Endodermal cell (in vitro differentiated cells): ENCODE data around the gene UPK2. TPM values are rescaled to one million over a fixed set of nuclear protein-coding genes. Genes with fewer than 3 reads are reported as not detected.

Experiments used
- DNase-seq: peaks from one replicate; pipeline ENCODE4 v3.0.0-alpha.2; 2017
- H3K27ac ChIP-seq: 2 replicates; pipeline ENCODE4 v1.5.1; 2013; ENCODE audit warnings: mild to moderate bottlenecking, low read depth, low read length, moderate library complexity
- H3K27me3 ChIP-seq: 2 replicates; pipeline ENCODE4 v1.6.1; 2013; ENCODE audit warnings: mild to moderate bottlenecking, low read length, moderate library complexity; ENCODE audit not compliant: insufficient read depth, control insufficient read depth, poor library complexity, severe bottlenecking
- H3K36me3 ChIP-seq: 2 replicates; pipeline ENCODE4 v1.7.0; 2013; ENCODE audit warnings: mild to moderate bottlenecking, low read length, moderate library complexity; ENCODE audit not compliant: control insufficient read depth, insufficient read depth
- H3K4me1 ChIP-seq: one replicate; pipeline ENCODE4 v1.7.0; 2013; ENCODE audit warnings: low read length; ENCODE audit not compliant: control insufficient read depth, insufficient read depth
- H3K4me3 ChIP-seq: 2 replicates; pipeline ENCODE4 v1.5.1; 2013; ENCODE audit warnings: mild to moderate bottlenecking, low read length, moderate library complexity
- H3K9ac ChIP-seq: 2 replicates; pipeline ENCODE4 v1.6.1; 2013; ENCODE audit warnings: mild to moderate bottlenecking, low read length, moderate library complexity; ENCODE audit not compliant: poor library complexity, severe bottlenecking; ENCODE audit errors: extremely low read depth
- H3K9me3 ChIP-seq: 2 replicates; pipeline ENCODE4 v1.6.1; 2013; ENCODE audit warnings: mild to moderate bottlenecking, low read length, moderate library complexity; ENCODE audit not compliant: control insufficient read depth
- H3K27ac Mint-ChIP-seq: 2 replicates; pipeline ENCODE4 v1.8.0; 2020; ENCODE audit warnings: mixed read lengths
- H3K27me3 Mint-ChIP-seq: 2 replicates; pipeline ENCODE4 v1.8.0; 2021; ENCODE audit warnings: mild to moderate bottlenecking, mixed read lengths; ENCODE audit not compliant: insufficient read depth
- H3K36me3 Mint-ChIP-seq: 2 replicates; pipeline ENCODE4 v1.8.0; 2020; ENCODE audit warnings: low read depth, mixed read lengths
- H3K4me1 Mint-ChIP-seq: 2 replicates; pipeline ENCODE4 v1.8.0; 2020; ENCODE audit warnings: mixed read lengths
- H3K4me3 Mint-ChIP-seq: 2 replicates; pipeline ENCODE4 v1.8.0; 2020; ENCODE audit warnings: mild to moderate bottlenecking, moderate library complexity, mixed read lengths
- H3K9me3 Mint-ChIP-seq: 2 replicates; pipeline ENCODE4 v1.8.0; 2020; ENCODE audit warnings: mild to moderate bottlenecking, mixed read lengths
- CTCF ChIP-seq: fragments of 200-600 bp; sonication (generic); conservative IDR thresholded peaks from 2 replicates; pipeline ENCODE4 v1.5.0; 2021; ENCODE audit warnings: antibody characterized with exemption, mild to moderate bottlenecking
- WGBS, 2 experiments: methylation state at CpG; one replicate each; pipeline versions ENCODE4 v1.1.5 to v1.1.7; 2013; ENCODE audit warnings: missing lambda C conversion rate in 2 of 2, mixed read lengths in 1 of 2; ENCODE audit not compliant: insufficient coverage in 1 of 2, insufficient read length in 1 of 2; 5-methylcytosine and 5-hydroxymethylcytosine counted together
- total RNA-seq, 2 donors: library from RNA; stranded (reverse); fragmentation: NEBNext Ultra II Directional in 1 of 2; extraction: Animal tissue kit (Norgen Biotek cat#: 25700) in 1 of 2; gene quantifications; 2 replicates in 1 of 2; 3 replicates in 1 of 2; pipeline ENCODE4 v1.2.1, GENCODE V29; 2021

The UPK2 gene
- total RNA-seq, 2 donors from 2014 or later, result 0.38 TPM; not detected in 1

DNA sequence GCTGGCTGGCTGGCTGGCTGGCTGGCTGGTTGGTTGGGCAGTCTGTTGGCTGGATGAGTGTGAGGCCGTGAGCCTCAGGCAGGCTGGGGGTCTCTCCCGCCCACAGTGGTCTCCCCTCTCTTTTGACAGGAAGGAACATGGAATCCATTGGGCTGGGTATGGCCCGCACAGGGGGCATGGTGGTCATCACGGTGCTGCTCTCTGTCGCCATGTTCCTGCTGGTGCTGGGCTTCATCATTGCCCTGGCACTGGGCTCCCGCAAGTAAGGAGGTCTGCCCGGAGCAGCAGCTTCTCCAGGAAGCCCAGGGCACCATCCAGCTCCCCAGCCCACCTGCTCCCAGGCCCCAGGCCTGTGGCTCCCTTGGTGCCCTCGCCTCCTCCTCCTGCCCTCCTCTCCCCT is 1.9 kb downstream of the UPK2 start:
- Mint-ChIP-seq H3K27ac (no peak overlapping the region), H3K9me3 (no peaks in the 10 kb centered on the region), H3K36me3 (no peaks in the 10 kb centered on the region), H3K27me3 (peaks cover 55% of the 10 kb centered on the region), H3K4me3 (no peak overlapping the region), H3K4me1 (peaks cover 3% of the 10 kb centered on the region)
- WGBS, 2 experiments, result 90 to 94% methylated on average over 3 to 8 of the region's 8 CpGs
- Histone ChIP-seq H3K27ac (no peak overlapping the region), H3K36me3 (no peaks in the 10 kb centered on the region), H3K4me3 (no peak overlapping the region), H3K9me3 (no peaks in the 10 kb centered on the region), H3K4me1 (no peaks in the 10 kb centered on the region), H3K9ac (no peak overlapping the region), H3K27me3 (peaks cover 17% of the 10 kb centered on the region)
- DNase-seq, result no peak
- TF ChIP-seq CTCF, result no peak

DNA sequence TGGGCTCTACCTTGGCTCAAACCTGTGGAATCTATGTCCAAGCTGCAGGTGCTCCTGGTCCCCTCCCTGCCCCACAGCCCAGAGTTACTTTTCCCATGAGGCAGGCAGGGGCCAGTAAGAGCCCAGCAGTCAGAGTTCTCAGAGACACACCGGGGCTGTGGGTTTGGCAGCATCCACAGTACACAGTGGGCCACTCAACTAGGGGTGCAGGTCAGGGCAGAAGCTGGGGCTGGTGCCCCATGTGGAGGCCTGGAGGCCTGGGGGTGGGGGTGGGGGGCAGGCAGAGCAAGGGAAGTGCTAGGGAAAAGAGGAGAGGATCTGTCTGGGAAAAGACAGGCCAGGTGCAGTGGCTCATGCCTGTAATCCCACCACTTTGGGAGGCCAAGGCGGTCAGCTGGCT is 2.5 kb downstream of the UPK2 start:
- no peak overlapping the region for H3K27ac ChIP-seq
- H3K36me3 Mint-ChIP-seq, result no peaks in the 10 kb centered on the region
- H3K9me3 ChIP-seq, result no peaks in the 10 kb centered on the region
- H3K27me3 Mint-ChIP-seq, result peaks cover 52% of the 10 kb centered on the region
- no peak for DNase-seq
- no peak overlapping the region for H3K9ac ChIP-seq
- H3K4me3 Mint-ChIP-seq, result no peak overlapping the region
- 89 to 100% methylated on average over 2 of the region's 2 CpGs for WGBS, 2 experiments
- H3K4me1 ChIP-seq, result no peaks in the 10 kb centered on the region
- H3K4me1 Mint-ChIP-seq, result peaks cover 3% of the 10 kb centered on the region
- no peaks in the 10 kb centered on the region for H3K36me3 ChIP-seq
- no peaks in the 10 kb centered on the region for H3K9me3 Mint-ChIP-seq
- no peak overlapping the region for H3K27ac Mint-ChIP-seq
- no peak for TF ChIP-seq CTCF
- H3K27me3 ChIP-seq, result peaks cover 13% of the 10 kb centered on the region
- H3K4me3 ChIP-seq, result no peak overlapping the region

GRCh38 chr11:118961189-118961588 is 5.1 kb downstream of the UPK2 start:
- no peak for DNase-seq
- Histone ChIP-seq H3K27me3 (peaks cover 6% of the 10 kb centered on the region), H3K9me3 (no peaks in the 10 kb centered on the region), H3K4me1 (no peaks in the 10 kb centered on the region), H3K27ac (no peak overlapping the region), H3K36me3 (no peaks in the 10 kb centered on the region), H3K4me3 (no peak overlapping the region), H3K9ac (no peak overlapping the region)
- Mint-ChIP-seq H3K36me3 (no peaks in the 10 kb centered on the region), H3K27ac (no peak overlapping the region), H3K9me3 (no peaks in the 10 kb centered on the region), H3K4me3 (no peak overlapping the region), H3K27me3 (peaks cover 30% of the 10 kb centered on the region), H3K4me1 (no peaks in the 10 kb centered on the region)
- TF ChIP-seq CTCF, result no peak
- 90 to 92% methylated on average over 2 to 5 of the region's 5 CpGs for WGBS, 2 experiments
